Endothelial cell (in vitro differentiated cells): ENCODE measurements around the gene DLGAP1. TPM values are rescaled to one million over a fixed set of nuclear protein-coding genes. Genes with fewer than 3 reads are reported as not detected.

Source experiments
- DNase-seq: peaks from one replicate; pipeline ENCODE4 v3.0.0; 2021; ENCODE audit warnings: low spot score
- H3K27ac Mint-ChIP-seq: one replicate; pipeline ENCODE4 v1.8.0; 2021; ENCODE audit warnings: mixed read lengths, inconsistent platforms; ENCODE audit not compliant: unreplicated experiment
- H3K27me3 Mint-ChIP-seq: one replicate; pipeline ENCODE4 v1.8.0; 2021; ENCODE audit warnings: mild to moderate bottlenecking, moderate library complexity, mixed read lengths, inconsistent platforms; ENCODE audit not compliant: unreplicated experiment
- H3K36me3 Mint-ChIP-seq: one replicate; pipeline ENCODE4 v1.8.0; 2021; ENCODE audit warnings: mild to moderate bottlenecking, low read depth, mixed read lengths, inconsistent platforms; ENCODE audit not compliant: unreplicated experiment
- H3K4me1 Mint-ChIP-seq: one replicate; pipeline ENCODE4 v1.8.0; 2021; ENCODE audit warnings: mild to moderate bottlenecking, mixed read lengths, inconsistent platforms; ENCODE audit not compliant: unreplicated experiment
- H3K4me3 Mint-ChIP-seq: one replicate; pipeline ENCODE4 v1.8.0; 2021; ENCODE audit warnings: mild to moderate bottlenecking, mixed read lengths, inconsistent platforms; ENCODE audit not compliant: unreplicated experiment
- H3K9me3 Mint-ChIP-seq: one replicate; pipeline ENCODE4 v1.8.0; 2021; ENCODE audit warnings: mixed read lengths, inconsistent platforms; ENCODE audit not compliant: unreplicated experiment
- total RNA-seq: library from RNA; stranded (reverse); fragmentation: NEBNext Ultra II Directional; extraction: Animal tissue kit (Norgen Biotek cat#: 25700); gene quantifications from one replicate; pipeline ENCODE4 v1.2.1, GENCODE V29; 2021; ENCODE audit not compliant: unreplicated experiment
- TF ChIP-seq, protein P1 (sequence below): fragments of 200-600 bp; sonication (generic); IDR thresholded peaks from one replicate; pipeline ENCODE4 v1.5.0; 2021; ENCODE audit warnings: antibody characterized with exemption; ENCODE audit not compliant: unreplicated experiment

The DLGAP1 gene
- total RNA-seq, 1 donor from 2014 or later = 1.8 TPM

- Mint-ChIP-seq H3K4me1 (no peaks in the 10 kb centered on the region), H3K9me3 (no peaks in the 10 kb centered on the region)
- TF ChIP-seq, protein P1, sequence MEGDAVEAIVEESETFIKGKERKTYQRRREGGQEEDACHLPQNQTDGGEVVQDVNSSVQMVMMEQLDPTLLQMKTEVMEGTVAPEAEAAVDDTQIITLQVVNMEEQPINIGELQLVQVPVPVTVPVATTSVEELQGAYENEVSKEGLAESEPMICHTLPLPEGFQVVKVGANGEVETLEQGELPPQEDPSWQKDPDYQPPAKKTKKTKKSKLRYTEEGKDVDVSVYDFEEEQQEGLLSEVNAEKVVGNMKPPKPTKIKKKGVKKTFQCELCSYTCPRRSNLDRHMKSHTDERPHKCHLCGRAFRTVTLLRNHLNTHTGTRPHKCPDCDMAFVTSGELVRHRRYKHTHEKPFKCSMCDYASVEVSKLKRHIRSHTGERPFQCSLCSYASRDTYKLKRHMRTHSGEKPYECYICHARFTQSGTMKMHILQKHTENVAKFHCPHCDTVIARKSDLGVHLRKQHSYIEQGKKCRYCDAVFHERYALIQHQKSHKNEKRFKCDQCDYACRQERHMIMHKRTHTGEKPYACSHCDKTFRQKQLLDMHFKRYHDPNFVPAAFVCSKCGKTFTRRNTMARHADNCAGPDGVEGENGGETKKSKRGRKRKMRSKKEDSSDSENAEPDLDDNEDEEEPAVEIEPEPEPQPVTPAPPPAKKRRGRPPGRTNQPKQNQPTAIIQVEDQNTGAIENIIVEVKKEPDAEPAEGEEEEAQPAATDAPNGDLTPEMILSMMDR = no peak
Observed at GRCh38 chr18:3631887-3632286, 823.2 kb downstream of the DLGAP1 start.

DNA sequence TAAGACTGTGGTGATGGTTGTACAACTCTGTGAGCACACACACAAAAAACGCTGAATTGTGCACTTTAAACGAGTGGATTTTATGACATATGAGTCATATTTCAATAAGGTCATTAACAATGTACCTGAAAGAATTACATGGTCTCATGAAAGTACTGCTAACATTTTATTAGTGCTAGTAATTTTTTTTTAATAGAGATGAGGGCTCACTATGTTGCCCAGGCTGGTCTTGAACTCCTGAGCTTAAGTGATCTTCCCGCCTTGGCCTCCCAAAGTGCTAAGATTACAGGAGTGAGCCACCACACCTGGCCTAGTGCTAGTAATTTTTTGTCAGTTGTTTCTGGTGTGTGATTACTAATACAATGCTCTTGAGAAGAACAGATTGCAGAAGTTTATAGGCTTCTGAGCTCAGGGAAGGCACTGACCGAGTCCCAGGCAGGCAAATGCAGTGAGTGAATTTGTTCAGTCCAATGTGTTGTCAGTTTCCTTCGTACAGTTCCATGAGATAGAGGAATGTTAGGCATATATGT lies 828.1 kb downstream of the DLGAP1 start:
- Mint-ChIP-seq H3K4me3 (no peak overlapping the region), H3K36me3 (no peaks in the 10 kb centered on the region), H3K27ac (no peak overlapping the region), H3K9me3 (no peaks in the 10 kb centered on the region), H3K4me1 (peaks cover 16% of the 10 kb centered on the region), H3K27me3 (peaks cover 6% of the 10 kb centered on the region)
- TF ChIP-seq, protein P1 = no peak
- no peak for DNase-seq

More at GRCh38 chr18:3631887-3632286, 823.2 kb downstream of the DLGAP1 start:
- H3K27ac Mint-ChIP-seq = no peak overlapping the region
- no peak for DNase-seq
- no peak overlapping the region for H3K4me3 Mint-ChIP-seq
- H3K36me3 Mint-ChIP-seq = no peaks in the 10 kb centered on the region
- peaks cover 1% of the 10 kb centered on the region for H3K27me3 Mint-ChIP-seq

DNA sequence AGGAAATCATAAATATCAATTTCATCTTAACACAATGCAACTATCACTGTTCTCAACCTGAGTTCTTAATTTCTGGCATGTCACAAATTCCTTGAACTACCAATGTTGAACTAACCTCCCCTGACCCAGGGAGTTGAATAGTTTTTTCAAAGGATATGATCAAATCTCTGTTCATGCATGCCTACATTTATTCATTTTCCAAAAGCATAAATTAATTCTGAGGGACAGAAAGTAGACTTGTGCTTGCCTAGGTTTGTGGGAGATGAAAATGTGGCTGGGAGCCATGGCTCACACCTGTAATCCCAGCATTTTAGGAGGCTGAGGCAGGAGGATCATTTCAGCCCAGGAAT lies 829.4 kb downstream of the DLGAP1 start:
- H3K27me3 Mint-ChIP-seq = peaks cover 6% of the 10 kb centered on the region
- no peaks in the 10 kb centered on the region for H3K36me3 Mint-ChIP-seq
- H3K4me3 Mint-ChIP-seq = no peak overlapping the region
- H3K27ac Mint-ChIP-seq = no peak overlapping the region
- TF ChIP-seq, protein P1 = no peak
- no peaks in the 10 kb centered on the region for H3K9me3 Mint-ChIP-seq
- peaks cover 16% of the 10 kb centered on the region for H3K4me1 Mint-ChIP-seq
- DNase-seq = no peak

DNA sequence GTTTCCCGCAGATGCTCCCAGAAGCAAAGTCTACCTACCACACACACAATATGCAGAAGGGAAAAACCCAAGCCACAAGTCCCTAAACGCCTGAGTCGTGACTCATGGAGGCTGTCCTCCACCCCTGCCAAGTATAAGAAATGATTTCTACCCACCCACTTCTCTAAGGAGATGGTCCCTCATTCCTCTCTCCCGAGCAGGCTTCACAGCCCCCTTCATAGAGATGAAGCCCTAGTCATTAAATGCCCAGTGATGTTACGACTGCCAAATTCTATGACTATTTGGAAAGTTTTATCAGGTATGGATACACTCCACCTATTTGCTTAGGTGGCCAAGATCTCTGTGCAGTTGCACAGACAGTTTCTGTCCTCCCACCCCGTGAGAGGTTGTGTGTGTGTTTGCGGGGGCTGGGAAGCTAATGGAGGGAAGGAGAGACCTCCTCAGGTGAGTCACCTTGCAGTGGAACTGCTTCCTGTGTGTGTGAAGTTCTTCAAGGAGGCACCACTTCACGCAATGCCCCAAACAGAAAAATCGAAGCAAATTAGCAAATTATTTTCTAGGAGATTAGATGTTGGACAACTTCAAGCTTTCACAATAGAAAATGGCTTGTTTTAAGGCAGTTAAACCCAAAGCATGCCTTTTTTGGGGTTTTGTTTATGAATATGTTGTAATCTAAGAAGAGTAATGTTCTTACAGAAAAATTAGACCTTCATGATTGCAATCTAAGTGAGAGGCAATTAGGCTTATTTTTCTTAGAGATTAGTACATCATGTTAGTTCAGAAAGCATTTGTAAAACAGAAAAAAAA lies 830.0 kb downstream of the DLGAP1 start:
- TF ChIP-seq, protein P1 = no peak
- Mint-ChIP-seq H3K27ac (peak overlapping the region; percentile 85), H3K36me3 (no peaks in the 10 kb centered on the region), H3K4me3 (no peak overlapping the region), H3K27me3 (peaks cover 6% of the 10 kb centered on the region), H3K4me1 (peaks cover 16% of the 10 kb centered on the region), H3K9me3 (no peaks in the 10 kb centered on the region)
- DNase-seq = no peak

GRCh38 chr18:3624546-3624934 lies 830.6 kb downstream of the DLGAP1 start:
- Mint-ChIP-seq H3K9me3 (no peaks in the 10 kb centered on the region), H3K36me3 (no peaks in the 10 kb centered on the region), H3K4me1 (peaks cover 16% of the 10 kb centered on the region), H3K27me3 (peaks cover 6% of the 10 kb centered on the region), H3K27ac (peak overlapping the region; percentile 85), H3K4me3 (no peak overlapping the region)
- DNase-seq = no peak
- TF ChIP-seq, protein P1 = no peak
